Measurements from ENCODE around the gene CLDN2. TPM values are rescaled to one million over a fixed set of nuclear protein-coding genes. Genes with fewer than 3 reads are reported as not detected.

The CLDN2 gene
- total and polyA plus RNA-seq, 2 of the 13 experiments (the other 11 are each of a cell fraction or from before 2014, with no cell fraction given), result 1.3 to 1.5 TPM

GRCh38 chrX:106902684-106903083 lies 17.5 kb upstream of the CLDN2 start (continued):
- TF ChIP-seq LRRFIP1 (CRISPR knock-in tag; conservative IDR thresholded peaks at IDR 0.05) (no peak), RORA (CRISPR knock-in tag; IDR thresholded peaks at IDR 0.05) (no peak), ZMYM4 (CRISPR knock-in tag; IDR thresholded peaks at IDR 0.05) (peak; percentile 28; the same call in 1 of the 2 replicates), KLF13 (CRISPR knock-in tag; IDR thresholded peaks at IDR 0.05) (no peak), THRA (CRISPR knock-in tag; IDR thresholded peaks at IDR 0.05; ENCODE audit: borderline replicate concordance) (peak; percentile 17; the same call in 1 of the 2 replicates), ZNF281 (CRISPR knock-in tag; IDR thresholded peaks at IDR 0.05; ENCODE audit: borderline replicate concordance) (peak; percentile 93), KDM4B (CRISPR knock-in tag; IDR thresholded peaks at IDR 0.05) (no peak), ZZZ3 (CRISPR knock-in tag; IDR thresholded peaks at IDR 0.05; ENCODE audit: borderline replicate concordance) (no peak), EP300 (IDR thresholded peaks at IDR 0.05; ENCODE audit: low read depth in 2 of 2, low read length in 2 of 2) (peak in 1 of 2 experiments; percentile 62; a peak in 1 of 4 replicates), EP300 (CRISPR knock-in tag; IDR thresholded peaks at IDR 0.05; ENCODE audit: borderline replicate concordance) (no peak), NAIF1 (CRISPR knock-in tag; IDR thresholded peaks at IDR 0.05; ENCODE audit: borderline replicate concordance) (no peak), GATAD2A (CRISPR knock-in tag; IDR thresholded peaks at IDR 0.05) (peak; percentile 20; the same call in 1 of the 2 replicates), SP1 (IDR thresholded peaks at IDR 0.05) (no peak), SP1 (CRISPR knock-in tag; IDR thresholded peaks at IDR 0.05) (no peak), CC2D1A (CRISPR knock-in tag; IDR thresholded peaks at IDR 0.05) (no peak), NFIB (CRISPR knock-in tag; IDR thresholded peaks at IDR 0.05; ENCODE audit: borderline replicate concordance) (no peak), ZNF451 (CRISPR knock-in tag; IDR thresholded peaks at IDR 0.05) (no peak), NFE2L1 (CRISPR knock-in tag; IDR thresholded peaks at IDR 0.05; ENCODE audit: borderline replicate concordance) (no peak), REPIN1 (CRISPR knock-in tag; IDR thresholded peaks at IDR 0.05; ENCODE audit: borderline replicate concordance, low read depth) (no peak), HNF4G (IDR thresholded peaks at IDR 0.05; ENCODE audit: borderline replicate concordance, low read depth, low read length) (peak; percentile 76; the same call in 1 of the 2 replicates), HNF4G (CRISPR knock-in tag; IDR thresholded peaks at IDR 0.05; ENCODE audit: borderline replicate concordance, low read depth) (no peak), YEATS4 (CRISPR knock-in tag; IDR thresholded peaks at IDR 0.05; ENCODE audit: borderline replicate concordance) (no peak)

All from HepG2 (cell line).